WTC11 (cell line): ENCODE results near the gene RIN2. TPM values are rescaled to one million over a fixed set of nuclear protein-coding genes. Genes with fewer than 3 reads are reported as not detected.
A peak's percentile ranks its signal among the peaks of the same experiment; 100 is the strongest.

ENCODE experiments used
- ATAC-seq: fragments of 200-7000 bp; cut with Tn5 transposase; 2 replicates; pipeline ENCODE4 v1.10.0; 2021; ENCODE audit warnings: mild to moderate bottlenecking, moderate library complexity
- Bru-seq: library from RNA; stranded (reverse); fragments of 400-500 nt; gene quantifications from one replicate; lab custom pipeline; 2021; lab: Mats Ljungman, UMichigan
- CTCF ChIA-PET: fragments of 300-600 bp; sonication (Branson Sonifier 250); formaldehyde crosslinking; loops from one replicate; lab custom pipeline; 2021; ENCODE audit warnings: antibody characterized with exemption; lab: Charles Lee
- POLR2A ChIA-PET: fragments of 350-600 bp; sonication (Branson Sonifier 250); formaldehyde crosslinking; loops from one replicate; lab custom pipeline; 2021; ENCODE audit warnings: antibody characterized with exemption; lab: Charles Lee
- DNase-seq: peaks from one replicate; pipeline ENCODE4 v3.0.0; 2021; ENCODE audit warnings: low spot score
- H3K27ac Mint-ChIP-seq: 2 replicates; pipeline ENCODE4 v1.8.0; 2021; ENCODE audit warnings: mixed read lengths
- H3K27me3 Mint-ChIP-seq: 2 replicates; pipeline ENCODE4 v1.8.0; 2021; ENCODE audit warnings: low read depth, mild to moderate bottlenecking, moderate library complexity, mixed read lengths
- H3K36me3 Mint-ChIP-seq: 2 replicates; pipeline ENCODE4 v1.8.0; 2021; ENCODE audit warnings: mixed read lengths
- H3K4me1 Mint-ChIP-seq: 2 replicates; pipeline ENCODE4 v1.8.0; 2022; ENCODE audit warnings: mixed read lengths
- H3K4me3 Mint-ChIP-seq: 2 replicates; pipeline ENCODE4 v1.8.0; 2021; ENCODE audit warnings: mild to moderate bottlenecking, moderate library complexity, mixed read lengths
- H3K9me3 Mint-ChIP-seq: 2 replicates; pipeline ENCODE4 v1.8.0; 2021; ENCODE audit warnings: mixed read lengths
- ESRRA ChIP-seq: sonication (generic); formaldehyde crosslinking; IDR thresholded peaks from 2 replicates; pipeline ENCODE4 v1.8.1; 2022; ENCODE audit warnings: mild to moderate bottlenecking, missing genetic modification reagents, borderline replicate concordance
- GRHL2 ChIP-seq: fragments of 250-450 bp; sonication (Bioruptor Pico); IDR thresholded peaks from 2 replicates; pipeline ENCODE4 v1.8.0; 2022; ENCODE audit warnings: mild to moderate bottlenecking, moderate library complexity; ENCODE audit not compliant: insufficient replicate concordance, severe bottlenecking
- KAT7 ChIP-seq: sonication (generic); formaldehyde crosslinking; IDR thresholded peaks from 2 replicates; pipeline ENCODE4 v1.8.1; 2023; ENCODE audit warnings: missing genetic modification reagents, mild to moderate bottlenecking, borderline replicate concordance
- NR2C2 ChIP-seq: sonication (generic); formaldehyde crosslinking; IDR thresholded peaks from 2 replicates; pipeline ENCODE4 v1.8.0; 2022; ENCODE audit warnings: mild to moderate bottlenecking, missing genetic modification reagents
- SP1 ChIP-seq: sonication (generic); formaldehyde crosslinking; conservative IDR thresholded peaks from 2 replicates; pipeline ENCODE4 v1.8.1; 2022; ENCODE audit warnings: missing genetic modification reagents
- TEAD1 ChIP-seq: sonication (generic); formaldehyde crosslinking; IDR thresholded peaks from 2 replicates; pipeline ENCODE4 v1.8.0; 2022; ENCODE audit warnings: mild to moderate bottlenecking, missing genetic modification reagents
- ZNF121 ChIP-seq: sonication (generic); formaldehyde crosslinking; IDR thresholded peaks from 2 replicates; pipeline ENCODE4 v1.8.0; 2023; ENCODE audit warnings: missing genetic modification reagents
- ZNF263 ChIP-seq: sonication (generic); formaldehyde crosslinking; IDR thresholded peaks from 2 replicates; pipeline ENCODE4 v1.8.1; 2022; ENCODE audit warnings: low read depth, mild to moderate bottlenecking, moderate library complexity, missing genetic modification reagents
- long read RNA-seq, 3 experiments: library from RNA in 1 of 3; library from capped mRNA in 1 of 3; library from polyadenylated mRNA in 1 of 3; unstranded in 2 of 3; stranded (forward) in 1 of 3; transcript quantifications; one replicate each; pipeline ENCODE4 v2.0.0, GENCODE V29; 2021
- total RNA-seq: library from RNA; stranded (reverse); gene quantifications from 3 replicates; pipeline ENCODE4 v1.2.3, GENCODE V29; 2021
- TF ChIP-seq, protein P1 (sequence below): sonication (generic); formaldehyde crosslinking; IDR thresholded peaks from 2 replicates; pipeline ENCODE4 v1.8.0; 2022; ENCODE audit warnings: missing genetic modification reagents
- TF ChIP-seq, protein P2 (sequence below): fragments of 250-450 bp; sonication (Bioruptor Pico); IDR thresholded peaks from 2 replicates; pipeline ENCODE4 v1.9.0; 2021; ENCODE audit warnings: moderate library complexity, mild to moderate bottlenecking, inconsistent platforms, borderline replicate concordance
- TF ChIP-seq, protein P3 (sequence below): fragments of 250-450 bp; sonication (Bioruptor Pico); IDR thresholded peaks from 2 replicates; pipeline ENCODE4 v1.9.0; 2021; ENCODE audit warnings: mild to moderate bottlenecking, borderline replicate concordance
- TF ChIP-seq, protein P4 (sequence below): sonication (generic); formaldehyde crosslinking; IDR thresholded peaks from 2 replicates; pipeline ENCODE4 v1.8.1; 2023; ENCODE audit warnings: mild to moderate bottlenecking, missing genetic modification reagents, borderline replicate concordance

The RIN2 gene, protein sequence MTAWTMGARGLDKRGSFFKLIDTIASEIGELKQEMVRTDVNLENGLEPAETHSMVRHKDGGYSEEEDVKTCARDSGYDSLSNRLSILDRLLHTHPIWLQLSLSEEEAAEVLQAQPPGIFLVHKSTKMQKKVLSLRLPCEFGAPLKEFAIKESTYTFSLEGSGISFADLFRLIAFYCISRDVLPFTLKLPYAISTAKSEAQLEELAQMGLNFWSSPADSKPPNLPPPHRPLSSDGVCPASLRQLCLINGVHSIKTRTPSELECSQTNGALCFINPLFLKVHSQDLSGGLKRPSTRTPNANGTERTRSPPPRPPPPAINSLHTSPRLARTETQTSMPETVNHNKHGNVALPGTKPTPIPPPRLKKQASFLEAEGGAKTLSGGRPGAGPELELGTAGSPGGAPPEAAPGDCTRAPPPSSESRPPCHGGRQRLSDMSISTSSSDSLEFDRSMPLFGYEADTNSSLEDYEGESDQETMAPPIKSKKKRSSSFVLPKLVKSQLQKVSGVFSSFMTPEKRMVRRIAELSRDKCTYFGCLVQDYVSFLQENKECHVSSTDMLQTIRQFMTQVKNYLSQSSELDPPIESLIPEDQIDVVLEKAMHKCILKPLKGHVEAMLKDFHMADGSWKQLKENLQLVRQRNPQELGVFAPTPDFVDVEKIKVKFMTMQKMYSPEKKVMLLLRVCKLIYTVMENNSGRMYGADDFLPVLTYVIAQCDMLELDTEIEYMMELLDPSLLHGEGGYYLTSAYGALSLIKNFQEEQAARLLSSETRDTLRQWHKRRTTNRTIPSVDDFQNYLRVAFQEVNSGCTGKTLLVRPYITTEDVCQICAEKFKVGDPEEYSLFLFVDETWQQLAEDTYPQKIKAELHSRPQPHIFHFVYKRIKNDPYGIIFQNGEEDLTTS
- total RNA-seq (2.1 to 4.3 TPM (median 2.8 TPM) in 3 replicates), Bru-seq, nascent RNA (percentile 28 among the genes with signal in this experiment)
- long read RNA-seq, experiment 1, partial matches to known transcripts = 0 of 1 reads
- long read RNA-seq, experiment 1, other reads (novel, unspliced or antisense) = 1 of 1 reads
- long read RNA-seq, experiment 2, partial matches to known transcripts = 0 of 2 reads
- long read RNA-seq, experiment 2, other reads (novel, unspliced or antisense) = 2 of 2 reads
- long read RNA-seq, experiment 3 = 0 reads

DNA sequence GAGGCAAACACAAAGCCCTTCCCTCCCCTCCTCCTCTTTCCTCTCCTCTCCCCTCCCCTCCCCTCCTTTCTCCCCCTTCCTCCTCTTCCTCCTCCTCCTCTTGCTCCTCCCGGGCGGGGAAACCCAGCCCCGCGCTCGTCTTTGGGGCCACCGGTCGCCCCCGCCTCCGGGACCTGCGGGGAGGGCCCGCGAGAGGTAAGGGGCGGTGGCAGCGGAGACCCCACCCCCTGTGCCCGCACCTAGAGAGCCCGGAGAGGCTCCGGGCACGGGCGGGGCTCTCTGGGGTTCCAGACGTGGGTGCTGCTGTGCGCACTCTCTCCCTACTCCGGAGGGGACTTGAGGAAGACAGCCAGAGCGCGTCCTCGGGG lies at the start of gene RIN2:
RIN2 (plus strand) TSS at position 126 of the 368 bp plus-strand sequence. CDS start 131,344 bp downstream, outside the sequence.
- ChIA-PET POLR2A (interaction anchor here (1.4 to 1.6 kb wide), 2 partner anchors 15 to 18 kb away, joined by 3 to 5 read pairs; no protein-coding TSS in a partner anchor), CTCF (interaction anchor here (0.6 to 1.6 kb wide), 4 partner anchors 16 to 175 kb away, joined by 3 read pairs; no protein-coding TSS in a partner anchor)
- Mint-ChIP-seq H3K36me3 (no peaks in the 10 kb centered on the region), H3K27ac (peak within 1 kb of the TSS; percentile 72; the same call in 1 of the 2 replicates), H3K4me1 (peaks cover 14% of the 10 kb centered on the region), H3K27me3 (peaks cover 58% of the 10 kb centered on the region), H3K9me3 (no peaks in the 10 kb centered on the region), H3K4me3 (peak within 1 kb of the TSS; percentile 92)
- DNase-seq (no peak), ATAC-seq (peak; percentile 65)
- TF ChIP-seq, protein P1, sequence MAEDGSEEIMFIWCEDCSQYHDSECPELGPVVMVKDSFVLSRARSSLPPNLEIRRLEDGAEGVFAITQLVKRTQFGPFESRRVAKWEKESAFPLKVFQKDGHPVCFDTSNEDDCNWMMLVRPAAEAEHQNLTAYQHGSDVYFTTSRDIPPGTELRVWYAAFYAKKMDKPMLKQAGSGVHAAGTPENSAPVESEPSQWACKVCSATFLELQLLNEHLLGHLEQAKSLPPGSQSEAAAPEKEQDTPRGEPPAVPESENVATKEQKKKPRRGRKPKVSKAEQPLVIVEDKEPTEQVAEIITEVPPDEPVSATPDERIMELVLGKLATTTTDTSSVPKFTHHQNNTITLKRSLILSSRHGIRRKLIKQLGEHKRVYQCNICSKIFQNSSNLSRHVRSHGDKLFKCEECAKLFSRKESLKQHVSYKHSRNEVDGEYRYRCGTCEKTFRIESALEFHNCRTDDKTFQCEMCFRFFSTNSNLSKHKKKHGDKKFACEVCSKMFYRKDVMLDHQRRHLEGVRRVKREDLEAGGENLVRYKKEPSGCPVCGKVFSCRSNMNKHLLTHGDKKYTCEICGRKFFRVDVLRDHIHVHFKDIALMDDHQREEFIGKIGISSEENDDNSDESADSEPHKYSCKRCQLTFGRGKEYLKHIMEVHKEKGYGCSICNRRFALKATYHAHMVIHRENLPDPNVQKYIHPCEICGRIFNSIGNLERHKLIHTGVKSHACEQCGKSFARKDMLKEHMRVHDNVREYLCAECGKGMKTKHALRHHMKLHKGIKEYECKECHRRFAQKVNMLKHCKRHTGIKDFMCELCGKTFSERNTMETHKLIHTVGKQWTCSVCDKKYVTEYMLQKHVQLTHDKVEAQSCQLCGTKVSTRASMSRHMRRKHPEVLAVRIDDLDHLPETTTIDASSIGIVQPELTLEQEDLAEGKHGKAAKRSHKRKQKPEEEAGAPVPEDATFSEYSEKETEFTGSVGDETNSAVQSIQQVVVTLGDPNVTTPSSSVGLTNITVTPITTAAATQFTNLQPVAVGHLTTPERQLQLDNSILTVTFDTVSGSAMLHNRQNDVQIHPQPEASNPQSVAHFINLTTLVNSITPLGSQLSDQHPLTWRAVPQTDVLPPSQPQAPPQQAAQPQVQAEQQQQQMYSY (CRISPR knock-in tag) = no peak
- TF ChIP-seq ZNF263 (CRISPR knock-in tag) (peak; percentile 84), SP1 (peak; percentile 51; the same call in 1 of the 2 replicates)

DNA sequence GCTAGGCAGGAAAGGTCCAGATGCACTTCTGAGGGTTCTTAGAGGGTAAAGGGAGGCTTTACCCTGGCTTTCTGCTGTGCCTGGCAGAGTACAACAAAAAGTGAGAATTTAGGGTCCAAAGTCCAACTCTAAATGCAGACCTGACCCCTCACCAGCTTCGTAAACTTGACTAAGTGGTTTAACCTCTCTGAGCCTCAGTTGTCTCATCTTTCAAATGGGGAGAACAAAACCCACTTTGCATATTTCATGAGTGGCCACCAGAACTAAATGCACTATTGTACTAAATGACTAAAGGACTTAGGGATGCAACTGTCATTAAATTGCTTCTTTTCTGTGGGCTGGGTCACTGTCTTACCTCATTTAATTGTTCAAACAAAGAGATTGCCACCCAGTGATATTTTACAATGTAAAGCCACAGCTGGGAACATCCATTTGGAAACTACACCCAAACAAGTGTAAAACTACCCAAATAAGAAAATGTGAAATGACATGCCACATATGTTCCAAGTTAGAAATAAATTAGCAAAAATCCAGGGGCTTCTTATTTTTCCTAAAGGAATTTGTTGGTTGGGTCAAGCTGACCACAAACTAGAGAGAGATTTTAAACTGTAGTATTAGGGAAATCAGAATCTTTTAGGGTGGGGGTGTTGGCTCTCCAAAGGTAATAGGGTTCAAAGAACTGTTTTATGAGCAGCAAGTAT lies 48.3 kb upstream of the RIN2 start:
- Mint-ChIP-seq H3K4me3 (no peak overlapping the region), H3K27me3 (peaks cover 2% of the 10 kb centered on the region; the same call in 1 of the 2 replicates), H3K27ac (no peak overlapping the region), H3K36me3 (0 out of 2 replicates have a peak, but pooled peaks cover under 1% of the 10 kb centered on the region), H3K9me3 (peaks cover 6% of the 10 kb centered on the region), H3K4me1 (no peaks in the 10 kb centered on the region; the same call in 1 of the 2 replicates)
- POLR2A ChIA-PET = no interaction called here
- CTCF ChIA-PET = no interaction called here
- ATAC-seq (no peak), DNase-seq (no peak)
- no peak for TF ChIP-seq TEAD1 (CRISPR knock-in tag)
- TF ChIP-seq, protein P2, sequence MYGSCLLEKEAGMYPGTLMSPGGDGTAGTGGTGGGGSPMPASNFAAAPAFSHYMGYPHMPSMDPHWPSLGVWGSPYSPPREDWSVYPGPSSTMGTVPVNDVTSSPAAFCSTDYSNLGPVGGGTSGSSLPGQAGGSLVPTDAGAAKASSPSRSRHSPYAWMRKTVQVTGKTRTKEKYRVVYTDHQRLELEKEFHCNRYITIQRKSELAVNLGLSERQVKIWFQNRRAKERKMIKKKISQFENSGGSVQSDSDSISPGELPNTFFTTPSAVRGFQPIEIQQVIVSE (CRISPR knock-in tag) = no peak
- no peak for TF ChIP-seq NR2C2
- no peak for TF ChIP-seq KAT7
- TF ChIP-seq, protein P3, sequence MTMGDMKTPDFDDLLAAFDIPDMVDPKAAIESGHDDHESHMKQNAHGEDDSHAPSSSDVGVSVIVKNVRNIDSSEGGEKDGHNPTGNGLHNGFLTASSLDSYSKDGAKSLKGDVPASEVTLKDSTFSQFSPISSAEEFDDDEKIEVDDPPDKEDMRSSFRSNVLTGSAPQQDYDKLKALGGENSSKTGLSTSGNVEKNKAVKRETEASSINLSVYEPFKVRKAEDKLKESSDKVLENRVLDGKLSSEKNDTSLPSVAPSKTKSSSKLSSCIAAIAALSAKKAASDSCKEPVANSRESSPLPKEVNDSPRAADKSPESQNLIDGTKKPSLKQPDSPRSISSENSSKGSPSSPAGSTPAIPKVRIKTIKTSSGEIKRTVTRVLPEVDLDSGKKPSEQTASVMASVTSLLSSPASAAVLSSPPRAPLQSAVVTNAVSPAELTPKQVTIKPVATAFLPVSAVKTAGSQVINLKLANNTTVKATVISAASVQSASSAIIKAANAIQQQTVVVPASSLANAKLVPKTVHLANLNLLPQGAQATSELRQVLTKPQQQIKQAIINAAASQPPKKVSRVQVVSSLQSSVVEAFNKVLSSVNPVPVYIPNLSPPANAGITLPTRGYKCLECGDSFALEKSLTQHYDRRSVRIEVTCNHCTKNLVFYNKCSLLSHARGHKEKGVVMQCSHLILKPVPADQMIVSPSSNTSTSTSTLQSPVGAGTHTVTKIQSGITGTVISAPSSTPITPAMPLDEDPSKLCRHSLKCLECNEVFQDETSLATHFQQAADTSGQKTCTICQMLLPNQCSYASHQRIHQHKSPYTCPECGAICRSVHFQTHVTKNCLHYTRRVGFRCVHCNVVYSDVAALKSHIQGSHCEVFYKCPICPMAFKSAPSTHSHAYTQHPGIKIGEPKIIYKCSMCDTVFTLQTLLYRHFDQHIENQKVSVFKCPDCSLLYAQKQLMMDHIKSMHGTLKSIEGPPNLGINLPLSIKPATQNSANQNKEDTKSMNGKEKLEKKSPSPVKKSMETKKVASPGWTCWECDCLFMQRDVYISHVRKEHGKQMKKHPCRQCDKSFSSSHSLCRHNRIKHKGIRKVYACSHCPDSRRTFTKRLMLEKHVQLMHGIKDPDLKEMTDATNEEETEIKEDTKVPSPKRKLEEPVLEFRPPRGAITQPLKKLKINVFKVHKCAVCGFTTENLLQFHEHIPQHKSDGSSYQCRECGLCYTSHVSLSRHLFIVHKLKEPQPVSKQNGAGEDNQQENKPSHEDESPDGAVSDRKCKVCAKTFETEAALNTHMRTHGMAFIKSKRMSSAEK = no peak
- TF ChIP-seq ESRRA (CRISPR knock-in tag) = no peak
- TF ChIP-seq GRHL2 (CRISPR knock-in tag) = no peak
- TF ChIP-seq, protein P4, sequence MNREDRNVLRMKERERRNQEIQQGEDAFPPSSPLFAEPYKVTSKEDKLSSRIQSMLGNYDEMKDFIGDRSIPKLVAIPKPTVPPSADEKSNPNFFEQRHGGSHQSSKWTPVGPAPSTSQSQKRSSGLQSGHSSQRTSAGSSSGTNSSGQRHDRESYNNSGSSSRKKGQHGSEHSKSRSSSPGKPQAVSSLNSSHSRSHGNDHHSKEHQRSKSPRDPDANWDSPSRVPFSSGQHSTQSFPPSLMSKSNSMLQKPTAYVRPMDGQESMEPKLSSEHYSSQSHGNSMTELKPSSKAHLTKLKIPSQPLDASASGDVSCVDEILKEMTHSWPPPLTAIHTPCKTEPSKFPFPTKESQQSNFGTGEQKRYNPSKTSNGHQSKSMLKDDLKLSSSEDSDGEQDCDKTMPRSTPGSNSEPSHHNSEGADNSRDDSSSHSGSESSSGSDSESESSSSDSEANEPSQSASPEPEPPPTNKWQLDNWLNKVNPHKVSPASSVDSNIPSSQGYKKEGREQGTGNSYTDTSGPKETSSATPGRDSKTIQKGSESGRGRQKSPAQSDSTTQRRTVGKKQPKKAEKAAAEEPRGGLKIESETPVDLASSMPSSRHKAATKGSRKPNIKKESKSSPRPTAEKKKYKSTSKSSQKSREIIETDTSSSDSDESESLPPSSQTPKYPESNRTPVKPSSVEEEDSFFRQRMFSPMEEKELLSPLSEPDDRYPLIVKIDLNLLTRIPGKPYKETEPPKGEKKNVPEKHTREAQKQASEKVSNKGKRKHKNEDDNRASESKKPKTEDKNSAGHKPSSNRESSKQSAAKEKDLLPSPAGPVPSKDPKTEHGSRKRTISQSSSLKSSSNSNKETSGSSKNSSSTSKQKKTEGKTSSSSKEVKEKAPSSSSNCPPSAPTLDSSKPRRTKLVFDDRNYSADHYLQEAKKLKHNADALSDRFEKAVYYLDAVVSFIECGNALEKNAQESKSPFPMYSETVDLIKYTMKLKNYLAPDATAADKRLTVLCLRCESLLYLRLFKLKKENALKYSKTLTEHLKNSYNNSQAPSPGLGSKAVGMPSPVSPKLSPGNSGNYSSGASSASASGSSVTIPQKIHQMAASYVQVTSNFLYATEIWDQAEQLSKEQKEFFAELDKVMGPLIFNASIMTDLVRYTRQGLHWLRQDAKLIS (CRISPR knock-in tag) = no peak
- no peak for TF ChIP-seq ZNF121 (CRISPR knock-in tag)
